ENCODE data around the gene ODF2. TPM values are rescaled to one million over a fixed set of nuclear protein-coding genes. Genes with fewer than 3 reads are reported as not detected.
A peak's percentile ranks its signal among the peaks of the same experiment; 100 is the strongest.
"Not testable (repeated sequence)": the region's sequence is repeated elsewhere in the genome, so short reads cannot be mapped to it uniquely, and the experiment has no call there.

ODF2 gene
- total and polyA plus RNA-seq, 5 experiments from 2014 or later: 15.6 to 36.6 (median 32.8) TPM

DNA sequence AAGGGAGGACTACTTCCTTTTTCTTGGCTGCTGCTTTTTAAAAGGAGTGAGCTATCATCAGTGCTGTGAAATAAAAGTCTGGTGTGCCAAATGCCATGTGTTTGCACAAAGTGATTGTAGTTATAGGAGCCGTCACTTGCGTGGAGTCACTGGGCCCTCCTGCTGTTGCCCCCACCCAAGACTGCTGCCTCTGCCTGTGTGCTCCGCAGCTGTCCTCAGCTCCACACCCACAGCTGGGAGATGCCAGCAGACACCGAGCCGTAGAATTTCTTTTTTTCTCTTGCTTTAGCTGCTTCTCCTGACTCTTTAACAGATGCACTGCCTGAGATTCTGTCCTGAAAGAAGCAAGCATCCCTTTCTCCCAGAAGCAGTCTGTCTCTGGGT lies 38.9 kb downstream of the ODF2 start:
- Mint-ChIP-seq H3K27ac (peak overlapping the region in 9 of 10 donors; percentile 29 to 90 (median 57)), H3K4me1 (peaks cover 0 to 16% (median 10%) of the 10 kb centered on the region in 4 donors), H3K27me3 (no peaks in the 10 kb centered on the region), H3K9me3 (no peaks in the 10 kb centered on the region), H3K36me3 (peaks cover 0 to 53% (median 2%) of the 10 kb centered on the region in 3 donors), H3K4me3 (peak overlapping the region in 1 of 10 donors; percentile 25)
- no peak for ATAC-seq
- no peak for DNase-seq
- POLR2A ChIA-PET: interaction anchor here (0.6 to 1.4 kb wide), 3 partner anchors 10 to 117 kb away, joined by 3 to 6 read pairs (median 3); partner anchors contain the start of gene GLE1

DNA sequence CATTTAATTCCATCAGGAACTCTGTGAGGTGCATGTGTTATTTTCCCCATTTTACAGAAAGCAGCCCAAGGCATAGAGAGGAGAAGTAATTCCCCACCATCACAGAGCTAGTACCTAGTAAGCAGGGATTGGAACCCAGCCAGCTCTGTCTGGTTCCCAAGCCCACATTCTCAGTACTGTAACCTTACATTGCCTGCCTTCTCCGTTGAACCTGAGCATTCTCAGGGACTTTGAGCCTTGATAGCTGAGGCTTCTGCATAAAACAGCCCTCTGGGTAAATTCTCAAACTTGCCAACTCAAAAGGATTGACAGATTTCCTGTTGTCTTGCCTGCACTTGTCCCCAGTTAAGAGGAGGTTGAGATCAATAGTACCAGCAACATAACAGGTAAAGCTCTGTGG lies 39.5 kb downstream of the ODF2 start:
- Mint-ChIP-seq H3K4me3 (peak overlapping the region in 4 of 10 donors; percentile 7 to 39 (median 22)), H3K36me3 (peaks cover 0 to 54% (median 2%) of the 10 kb centered on the region in 3 donors), H3K27me3 (no peaks in the 10 kb centered on the region), H3K27ac (peak overlapping the region in 7 of 10 donors; percentile 18 to 83 (median 43)), H3K4me1 (peaks cover 0 to 16% (median 10%) of the 10 kb centered on the region in 4 donors), H3K9me3 (no peaks in the 10 kb centered on the region)
- ATAC-seq (no peak), DNase-seq (no peak)
- POLR2A ChIA-PET: interaction anchor here (1.2 to 1.4 kb wide), 2 partner anchors 10 to 34 kb away, joined by 3 read pairs; partner anchors contain the start of gene GLE1

DNA sequence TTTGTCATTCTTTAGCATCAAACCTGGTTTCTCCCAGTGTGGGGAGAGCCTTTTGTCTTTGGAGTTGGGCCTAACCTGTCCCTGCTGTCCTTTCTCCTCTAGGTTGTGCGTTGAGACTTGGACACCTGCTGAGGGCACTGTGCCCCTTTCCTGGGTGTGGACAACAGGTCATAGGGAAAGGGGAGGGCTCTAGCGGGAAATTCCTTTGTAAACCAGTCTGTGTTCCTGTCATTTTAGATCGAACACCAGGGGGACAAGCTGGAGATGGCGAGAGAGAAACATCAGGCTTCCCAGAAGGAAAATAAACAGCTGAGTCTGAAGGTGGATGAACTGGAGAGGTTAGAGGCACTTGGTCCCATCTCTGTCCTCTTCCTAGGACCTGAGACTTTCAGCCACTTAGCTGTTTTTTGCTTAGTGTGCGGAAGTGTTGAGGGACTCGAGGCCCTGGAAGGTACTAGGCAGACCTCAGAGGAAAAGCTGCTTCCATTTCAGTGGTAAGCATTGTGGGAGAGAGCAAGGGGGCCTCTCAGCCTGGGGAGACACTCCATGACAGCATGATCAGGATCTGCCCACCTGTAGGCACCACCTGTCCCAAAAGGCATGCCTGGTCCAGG lies 40.1 kb downstream of the ODF2 start:
- POLR2A ChIA-PET: interaction anchor here (1.2 to 1.4 kb wide), 2 partner anchors 9 to 12 kb away, joined by 3 read pairs; partner anchors contain the start of gene GLE1
- peaks cover 0 to 56% (median 2%) of the 10 kb centered on the region in 3 donors for H3K36me3 Mint-ChIP-seq

DNA sequence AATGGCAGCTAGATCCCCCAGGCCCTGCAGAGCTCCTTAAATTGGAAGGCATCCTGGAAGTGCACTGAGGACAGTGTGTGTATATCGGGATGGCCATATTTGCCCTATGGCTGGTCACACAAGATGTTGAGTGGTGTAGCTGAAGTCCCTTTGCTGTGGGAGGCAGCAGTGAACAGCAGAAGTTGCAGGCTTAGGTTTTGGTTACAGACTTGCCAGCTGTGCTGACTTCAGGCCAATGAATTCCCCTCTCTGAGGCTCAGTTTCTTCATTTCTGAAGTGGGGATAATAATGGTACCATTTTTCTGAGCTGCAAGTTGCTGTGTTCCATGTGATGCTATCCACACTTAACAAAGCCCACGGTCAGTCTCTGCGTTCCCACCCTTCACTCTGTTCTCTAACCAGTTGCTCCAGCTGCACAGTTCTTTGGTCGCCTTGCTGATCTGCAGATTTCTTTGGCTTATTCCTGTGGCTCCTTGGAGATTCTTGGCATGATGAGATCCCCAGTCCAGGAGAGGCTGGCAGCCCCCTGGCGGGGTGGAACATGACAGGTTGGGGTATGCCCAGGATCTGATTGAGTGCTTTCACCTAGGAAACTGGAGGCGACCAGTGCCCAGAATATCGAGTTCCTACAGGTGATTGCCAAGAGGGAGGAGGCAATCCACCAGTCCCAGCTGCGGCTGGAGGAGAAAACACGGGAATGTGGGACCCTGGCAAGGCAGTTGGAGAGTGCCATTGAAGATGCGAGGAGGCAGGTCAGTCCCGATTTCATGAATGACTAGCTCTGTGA lies 42.2 kb downstream of the ODF2 start:
- no peaks in the 10 kb centered on the region for H3K9me3 Mint-ChIP-seq
- no peak for DNase-seq
- POLR2A ChIA-PET: no interaction called here
- no peak for ATAC-seq
- H3K36me3 Mint-ChIP-seq: peaks cover 0 to 55% (median 2%) of the 10 kb centered on the region in 3 donors
- H3K4me3 Mint-ChIP-seq: no peak overlapping the region
- no peak overlapping the region for H3K27ac Mint-ChIP-seq
- no peaks in the 10 kb centered on the region for H3K27me3 Mint-ChIP-seq
- peaks cover 0 to 16% (median 10%) of the 10 kb centered on the region in 4 donors for H3K4me1 Mint-ChIP-seq

More for the DNA sequence above, 40.1 kb downstream of the ODF2 start:
- H3K9me3 Mint-ChIP-seq: no peaks in the 10 kb centered on the region
- ATAC-seq (no peak), DNase-seq (no peak)
- peak overlapping the region in 7 of 10 donors; percentile 10 to 83 (median 48) for H3K27ac Mint-ChIP-seq
- peak overlapping the region in 1 of 10 donors; percentile 39 for H3K4me3 Mint-ChIP-seq
- H3K4me1 Mint-ChIP-seq: peaks cover 0 to 16% (median 10%) of the 10 kb centered on the region in 4 donors
- no peaks in the 10 kb centered on the region for H3K27me3 Mint-ChIP-seq

DNA sequence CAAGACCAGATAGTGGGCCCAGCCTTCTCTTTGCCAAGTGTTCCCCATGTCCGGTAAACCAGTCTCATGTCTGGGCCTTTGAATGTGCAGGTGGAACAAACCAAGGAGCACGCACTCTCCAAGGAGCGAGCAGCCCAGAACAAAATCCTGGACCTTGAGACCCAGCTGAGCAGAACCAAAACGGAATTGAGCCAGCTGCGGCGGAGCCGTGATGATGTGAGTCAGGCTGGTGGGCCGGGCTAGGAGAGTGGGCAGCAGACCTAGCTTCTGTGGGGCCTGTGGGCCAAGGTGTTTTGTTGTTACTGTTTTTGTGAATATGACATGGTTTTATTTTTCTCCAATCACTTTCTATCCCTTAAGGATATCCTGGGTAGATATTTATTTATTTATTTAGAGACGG lies 43.1 kb downstream of the ODF2 start:
- no peak for ATAC-seq
- Mint-ChIP-seq H3K9me3 (no peaks in the 10 kb centered on the region), H3K27ac (no peak overlapping the region), H3K4me1 (peaks cover 0 to 19% (median 13%) of the 10 kb centered on the region in 4 donors), H3K4me3 (no peak overlapping the region), H3K27me3 (no peaks in the 10 kb centered on the region), H3K36me3 (peaks cover 0 to 51% (median 2%) of the 10 kb centered on the region in 3 donors)
- no peak for DNase-seq
- POLR2A ChIA-PET: interaction anchor here (0.6 kb wide), 2 partner anchors 40 to 43 kb away, joined by 3 read pairs; partner anchors contain the start of gene ODF2

DNA sequence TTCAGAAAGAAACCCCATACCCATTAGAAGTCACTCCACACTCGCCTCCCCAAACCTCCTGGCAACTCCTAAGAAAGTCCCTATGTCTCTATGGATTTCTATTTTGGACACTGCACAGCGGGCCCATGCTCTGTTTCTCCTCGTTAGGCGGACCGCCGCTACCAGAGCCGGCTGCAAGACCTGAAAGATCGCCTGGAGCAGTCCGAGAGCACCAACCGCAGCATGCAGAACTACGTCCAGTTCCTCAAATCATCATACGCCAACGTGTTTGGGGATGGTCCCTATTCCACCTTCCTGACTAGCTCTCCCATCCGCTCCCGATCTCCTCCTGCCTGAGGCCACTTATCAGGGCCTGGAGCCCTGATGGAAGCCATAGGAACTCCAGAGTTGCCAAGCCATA lies 44.1 kb downstream of the ODF2 start:
- Mint-ChIP-seq H3K36me3 (peaks cover 0 to 48% (median 2%) of the 10 kb centered on the region in 3 donors), H3K4me3 (peak overlapping the region in 1 of 10 donors; percentile 29), H3K9me3 (no peaks in the 10 kb centered on the region), H3K27ac (peak overlapping the region in 6 of 10 donors; percentile 15 to 88 (median 64)), H3K27me3 (no peaks in the 10 kb centered on the region), H3K4me1 (peaks cover 0 to 15% (median 11%) of the 10 kb centered on the region in 4 donors)
- DNase-seq: no peak
- POLR2A ChIA-PET: no interaction called here
- no peak for ATAC-seq

DNA sequence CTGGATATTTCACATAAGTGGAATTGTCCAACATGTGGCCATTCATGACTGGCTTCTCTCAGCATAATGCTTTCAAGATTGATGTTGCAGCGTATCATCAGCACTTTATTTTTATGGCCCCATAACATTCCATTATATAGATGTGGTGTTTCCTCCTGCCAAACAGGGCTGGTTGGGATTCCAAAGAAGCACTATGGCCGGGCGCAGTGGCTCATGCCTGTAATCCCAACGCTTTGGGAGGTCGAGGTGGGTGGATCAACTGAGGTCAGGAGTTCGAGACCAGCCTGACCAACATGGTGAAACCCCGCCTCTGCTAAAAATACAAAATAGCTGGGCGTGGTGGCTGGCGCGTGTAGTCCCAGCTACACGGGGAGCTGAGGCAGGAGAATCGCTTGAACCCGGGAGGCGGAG lies 47.6 kb downstream of the ODF2 start:
- not testable (repeated sequence) for ATAC-seq, DNase-seq, H3K27me3 Mint-ChIP-seq, H3K9me3 Mint-ChIP-seq
- POLR2A ChIA-PET: interaction anchor here (0.6 to 2.4 kb wide), 3 partner anchors 18 to 732 kb away, joined by 3 to 19 read pairs (median 5); partner anchors contain the start of gene SPTAN1
- H3K27ac Mint-ChIP-seq: peak overlapping the region in 6 of 10 donors; percentile 35 to 97 (median 78)
- H3K4me1 Mint-ChIP-seq: peaks cover 3 to 30% (median 22%) of the 10 kb centered on the region in 4 donors
- H3K36me3 Mint-ChIP-seq: peaks cover 0 to 29% (median 1%) of the 10 kb centered on the region in 3 donors
- peak overlapping the region in 8 of 10 donors; percentile 28 to 100 (median 64) for H3K4me3 Mint-ChIP-seq

DNA sequence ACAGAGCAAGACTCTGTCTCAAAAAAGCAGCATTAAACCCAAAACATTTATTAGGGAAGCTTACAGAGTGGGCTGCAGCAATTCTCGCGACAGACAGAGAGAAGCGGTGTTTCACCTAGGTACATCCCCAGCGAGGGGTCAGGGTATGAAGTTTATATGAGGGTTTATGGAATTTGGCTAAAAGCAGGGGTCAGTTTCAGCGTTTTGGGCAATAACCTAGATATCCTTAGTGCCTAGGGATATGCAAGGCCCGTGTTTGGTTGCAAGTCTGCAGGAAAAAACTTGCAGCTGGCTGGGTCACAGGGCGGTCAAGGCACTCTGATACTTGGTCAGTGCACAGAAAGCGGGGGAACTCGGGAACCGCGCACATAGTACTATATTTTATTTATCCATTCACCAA lies 48.1 kb downstream of the ODF2 start:
- Mint-ChIP-seq H3K27ac (peak overlapping the region in 7 of 10 donors; percentile 8 to 97 (median 66)), H3K36me3 (peaks cover 0 to 29% (median 0%) of the 10 kb centered on the region in 3 donors), H3K4me3 (peak overlapping the region; percentile 60 to 100 (median 98)), H3K27me3 (no peaks in the 10 kb centered on the region), H3K4me1 (peaks cover 6 to 34% (median 26%) of the 10 kb centered on the region in 4 donors), H3K9me3 (no peaks in the 10 kb centered on the region)
- DNase-seq: no peak
- no peak for ATAC-seq
- POLR2A ChIA-PET: interaction anchor here (0.6 to 2.4 kb wide), 3 partner anchors 18 to 732 kb away, joined by 3 to 19 read pairs (median 5); partner anchors contain the start of gene SPTAN1

DNA sequence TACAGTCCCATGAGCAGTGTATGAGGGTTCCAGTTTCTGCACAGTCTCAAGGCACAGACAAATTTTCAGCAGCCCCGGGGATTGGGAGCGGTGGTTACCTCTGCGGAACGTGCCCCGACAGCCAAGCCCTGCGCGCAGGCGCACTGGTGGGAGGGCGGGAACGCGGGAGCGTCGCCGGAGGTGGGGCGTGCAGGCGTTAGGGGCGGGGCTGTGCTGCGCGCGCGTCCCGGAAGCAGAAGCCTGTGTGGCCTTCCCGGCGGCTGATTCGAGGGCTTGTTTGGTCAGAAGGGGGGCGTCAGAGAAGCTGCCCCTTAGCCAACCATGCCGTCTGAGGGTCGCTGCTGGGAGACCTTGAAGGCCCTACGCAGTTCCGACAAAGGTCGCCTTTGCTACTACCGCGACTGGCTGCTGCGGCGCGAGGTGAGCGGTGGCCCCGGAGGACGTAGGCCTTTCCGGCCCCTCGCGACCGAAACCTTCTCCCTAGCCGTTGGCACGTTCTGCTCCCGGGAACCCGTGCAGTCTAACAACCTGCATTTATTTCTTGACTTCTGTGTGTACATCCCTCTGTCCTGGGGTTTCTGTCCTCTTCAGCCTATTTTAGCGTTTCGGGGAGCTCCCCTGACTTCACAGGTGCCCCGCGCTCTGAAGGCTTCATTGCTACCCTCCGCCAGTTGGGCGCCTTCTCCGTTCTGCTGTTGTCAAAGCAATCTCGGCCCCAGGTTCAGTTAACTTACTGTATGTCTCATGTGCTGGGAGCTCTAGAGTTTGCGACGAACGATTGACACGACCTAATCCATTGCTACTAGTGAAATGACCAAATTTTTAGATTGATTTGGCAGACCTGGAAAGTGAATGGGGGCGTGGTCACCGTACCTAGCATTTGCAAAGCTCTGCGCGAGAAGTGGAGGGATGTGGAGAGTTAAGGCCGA lies 48.9 kb downstream of the ODF2 start, which contains the start of gene GLE1:
GLE1 (plus strand) TSS at position 235 of the 929 bp plus-strand sequence; CDS start at position 322, 87 bp downstream.
- H3K9me3 Mint-ChIP-seq: no peaks in the 10 kb centered on the region
- H3K27ac Mint-ChIP-seq: peak within 1 kb of the TSS; percentile 94 to 99 (median 99)
- ATAC-seq (peak; percentile 89 to 91), DNase-seq (peak; percentile 92 to 100 (median 97))
- peaks cover 0 to 33% (median 1%) of the 10 kb centered on the region in 3 donors for H3K36me3 Mint-ChIP-seq
- POLR2A ChIA-PET: interaction anchor here (0.6 to 2.4 kb wide), 11 partner anchors 10 to 573 kb away, joined by 3 to 19 read pairs (median 3); partner anchors contain the start of genes ENDOG, SPTAN1 and URM1
- H3K4me1 Mint-ChIP-seq: peaks cover 9 to 41% (median 34%) of the 10 kb centered on the region in 4 donors
- peak within 1 kb of the TSS; percentile 94 to 100 (median 100) for H3K4me3 Mint-ChIP-seq
- no peaks in the 10 kb centered on the region for H3K27me3 Mint-ChIP-seq

DNA sequence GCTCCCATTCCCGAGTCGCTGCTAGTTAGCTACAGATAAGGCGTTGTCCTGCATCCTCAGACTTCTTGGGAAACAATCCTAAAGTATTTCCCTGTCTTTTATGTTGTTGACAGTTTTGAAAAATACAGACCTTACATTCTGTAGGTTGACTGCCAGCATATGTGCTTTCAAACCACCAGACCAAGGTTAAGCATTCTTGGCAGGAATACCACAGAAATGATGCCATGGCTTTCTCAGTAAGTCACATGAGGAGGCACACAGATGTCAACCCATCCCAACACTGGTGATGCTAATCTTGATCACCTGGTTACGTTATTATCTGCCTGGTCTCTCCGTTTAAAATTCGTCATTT lies 49.6 kb downstream of the ODF2 start:
- no peaks in the 10 kb centered on the region for H3K9me3 Mint-ChIP-seq
- peaks cover 9 to 44% (median 34%) of the 10 kb centered on the region in 4 donors for H3K4me1 Mint-ChIP-seq
- peak overlapping the region; percentile 94 to 100 (median 100) for H3K4me3 Mint-ChIP-seq
- POLR2A ChIA-PET: interaction anchor here (0.6 to 2.4 kb wide), 10 partner anchors 10 to 574 kb away, joined by 3 to 19 read pairs (median 3); partner anchors contain the start of genes ENDOG, SPTAN1 and URM1
- DNase-seq (no peak), ATAC-seq (no peak)
- no peaks in the 10 kb centered on the region for H3K27me3 Mint-ChIP-seq
- peaks cover 0 to 33% (median 5%) of the 10 kb centered on the region in 3 donors for H3K36me3 Mint-ChIP-seq
- H3K27ac Mint-ChIP-seq: peak overlapping the region; percentile 94 to 99 (median 99)

DNA sequence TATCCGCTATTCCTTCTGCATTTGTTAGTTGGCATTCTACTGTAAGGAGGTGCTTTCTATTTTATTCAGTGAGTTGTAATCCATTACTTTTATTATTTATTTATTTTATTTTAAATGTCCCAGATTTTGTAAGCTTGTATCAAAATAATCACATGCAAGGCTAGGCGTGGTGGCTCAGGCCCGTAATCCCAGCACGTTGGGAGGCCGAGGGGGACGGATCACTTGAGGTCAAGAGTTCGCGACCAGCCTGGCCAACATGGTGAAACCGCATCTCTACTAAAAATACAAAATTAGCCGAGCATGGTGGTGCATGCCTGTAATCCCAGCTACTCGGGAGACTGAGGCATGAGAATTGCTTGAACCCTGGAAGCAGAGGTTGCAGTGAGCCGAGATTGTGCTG lies 50.1 kb downstream of the ODF2 start:
- not testable (repeated sequence) for H3K9me3 Mint-ChIP-seq, H3K27me3 Mint-ChIP-seq, ATAC-seq, DNase-seq
- H3K4me3 Mint-ChIP-seq: peak overlapping the region; percentile 75 to 100 (median 99)
- H3K4me1 Mint-ChIP-seq: peaks cover 9 to 44% (median 34%) of the 10 kb centered on the region in 4 donors
- POLR2A ChIA-PET: interaction anchor here (0.8 to 2.4 kb wide), 2 partner anchors 14 to 46 kb away, joined by 3 to 19 read pairs; partner anchors contain the start of gene SPTAN1
- peaks cover 0 to 32% (median 5%) of the 10 kb centered on the region in 3 donors for H3K36me3 Mint-ChIP-seq
- H3K27ac Mint-ChIP-seq: peak overlapping the region in 4 of 10 donors; percentile 56 to 99 (median 96)
